DND-41 (cell line): ENCODE measurements around the gene MAP1LC3B.

ENCODE experiments used
- EZH2 ChIP-seq: IDR thresholded peaks from 3 replicates; pipeline ENCODE4 v1.6.1; 2012; ENCODE audit warnings: borderline replicate concordance, low read depth, mild to moderate bottlenecking, moderate library complexity, low read length, inconsistent platforms; ENCODE audit not compliant: severe bottlenecking
- TF ChIP-seq, protein P1 (sequence below): IDR thresholded peaks from 2 replicates; pipeline ENCODE4 v1.5.1; 2012; ENCODE audit warnings: borderline replicate concordance, low read length, moderate library complexity, mild to moderate bottlenecking; ENCODE audit not compliant: poor library complexity, severe bottlenecking; ENCODE audit errors: extremely low read depth

- TF ChIP-seq, protein P1, sequence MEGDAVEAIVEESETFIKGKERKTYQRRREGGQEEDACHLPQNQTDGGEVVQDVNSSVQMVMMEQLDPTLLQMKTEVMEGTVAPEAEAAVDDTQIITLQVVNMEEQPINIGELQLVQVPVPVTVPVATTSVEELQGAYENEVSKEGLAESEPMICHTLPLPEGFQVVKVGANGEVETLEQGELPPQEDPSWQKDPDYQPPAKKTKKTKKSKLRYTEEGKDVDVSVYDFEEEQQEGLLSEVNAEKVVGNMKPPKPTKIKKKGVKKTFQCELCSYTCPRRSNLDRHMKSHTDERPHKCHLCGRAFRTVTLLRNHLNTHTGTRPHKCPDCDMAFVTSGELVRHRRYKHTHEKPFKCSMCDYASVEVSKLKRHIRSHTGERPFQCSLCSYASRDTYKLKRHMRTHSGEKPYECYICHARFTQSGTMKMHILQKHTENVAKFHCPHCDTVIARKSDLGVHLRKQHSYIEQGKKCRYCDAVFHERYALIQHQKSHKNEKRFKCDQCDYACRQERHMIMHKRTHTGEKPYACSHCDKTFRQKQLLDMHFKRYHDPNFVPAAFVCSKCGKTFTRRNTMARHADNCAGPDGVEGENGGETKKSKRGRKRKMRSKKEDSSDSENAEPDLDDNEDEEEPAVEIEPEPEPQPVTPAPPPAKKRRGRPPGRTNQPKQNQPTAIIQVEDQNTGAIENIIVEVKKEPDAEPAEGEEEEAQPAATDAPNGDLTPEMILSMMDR: no peak
- no peak for TF ChIP-seq EZH2
These were observed 22.1 kb upstream of the MAP1LC3B start for GRCh38 chr16:87369796-87370719.
